ENCODE results near the gene GRHPR.
"Not testable (repeated sequence)": the region's sequence is repeated elsewhere in the genome, so short reads cannot be mapped to it uniquely, and the experiment has no call there.

GRHPR gene

GRCh38 chr9:37424204-37424685 is 1.7 kb downstream of the GRHPR start:
- no peak for DNase-seq

DNA sequence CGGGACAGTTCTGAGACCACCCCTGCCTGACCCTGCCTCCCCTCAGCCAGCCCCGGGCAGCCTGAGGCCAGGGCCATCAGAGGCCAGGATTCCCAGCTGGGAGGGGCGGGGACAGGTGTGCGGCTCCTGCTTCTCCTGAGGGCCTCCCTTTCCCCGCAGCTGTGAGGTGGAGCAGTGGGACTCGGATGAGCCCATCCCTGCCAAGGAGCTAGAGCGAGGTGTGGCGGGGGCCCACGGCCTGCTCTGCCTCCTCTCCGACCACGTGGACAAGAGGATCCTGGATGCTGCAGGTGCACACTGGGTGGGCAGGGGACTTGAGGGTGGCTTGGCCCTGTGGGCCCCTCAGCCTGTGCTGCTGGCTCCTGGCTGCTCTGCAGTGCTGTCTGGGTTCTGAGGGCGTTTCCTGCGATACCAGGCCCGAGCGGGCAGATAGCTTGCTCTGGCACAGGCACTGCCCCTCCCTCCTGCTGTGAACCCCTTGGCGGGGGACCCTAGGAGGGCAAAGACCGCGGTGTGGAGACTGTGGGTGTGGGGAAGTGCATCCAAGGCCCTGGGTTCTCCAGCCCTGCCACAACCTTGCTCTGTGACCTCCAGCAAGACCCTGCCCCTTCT is 2.3 kb downstream of the GRHPR start:
- DNase-seq: no peak

- no peak for DNase-seq
Observed at GRCh38 chr9:37425298-37425752, 2.8 kb downstream of the GRHPR start.

- not testable (repeated sequence) for DNase-seq
Observed at GRCh38 chr9:37426431-37426830, 3.9 kb downstream of the GRHPR start.

GRCh38 chr9:37426846-37427245 is 4.3 kb downstream of the GRHPR start:
- DNase-seq: no peak

GRCh38 chr9:37428345-37428744 is 5.8 kb downstream of the GRHPR start:
- DNase-seq: no peak

DNA sequence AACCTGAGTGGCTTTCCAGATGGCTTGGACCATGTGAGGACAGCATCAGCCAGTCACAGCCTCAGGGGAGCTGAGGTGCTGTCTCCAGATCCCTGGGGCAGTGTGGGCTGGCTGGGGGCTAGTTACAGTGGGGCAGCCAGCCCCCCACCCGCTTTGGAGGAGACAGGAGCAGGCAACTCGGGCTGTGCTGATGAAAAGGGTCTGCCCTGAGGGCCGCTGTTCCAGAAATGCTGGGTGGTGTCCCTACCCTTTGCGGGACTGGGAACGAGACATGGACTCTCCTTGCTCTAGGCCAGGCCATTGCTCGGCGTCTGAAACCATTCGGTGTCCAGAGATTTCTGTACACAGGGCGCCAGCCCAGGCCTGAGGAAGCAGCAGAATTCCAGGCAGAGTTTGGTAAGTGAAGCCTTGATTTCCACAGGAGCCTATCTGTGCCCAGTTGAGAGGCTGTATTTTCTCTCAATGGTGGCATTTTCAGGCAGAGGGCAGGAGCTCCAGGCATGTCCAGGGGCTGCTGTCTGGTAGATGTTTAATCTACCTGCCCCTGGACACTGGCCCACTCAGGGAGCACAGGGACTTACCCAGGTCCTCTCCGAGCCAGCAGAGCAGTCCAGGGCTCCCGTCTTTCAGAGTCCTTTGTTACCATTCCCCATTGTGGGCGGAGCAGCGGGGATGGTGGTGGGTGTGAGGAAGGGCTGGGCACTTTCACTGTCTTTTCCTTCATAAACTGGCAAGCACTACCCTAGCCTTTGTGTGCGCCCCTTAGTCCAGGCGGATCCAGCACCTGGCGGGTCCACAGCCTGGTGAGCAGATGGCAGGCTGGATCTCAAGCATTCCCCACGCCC is 7.2 kb downstream of the GRHPR start:
- DNase-seq: no peak

DNA sequence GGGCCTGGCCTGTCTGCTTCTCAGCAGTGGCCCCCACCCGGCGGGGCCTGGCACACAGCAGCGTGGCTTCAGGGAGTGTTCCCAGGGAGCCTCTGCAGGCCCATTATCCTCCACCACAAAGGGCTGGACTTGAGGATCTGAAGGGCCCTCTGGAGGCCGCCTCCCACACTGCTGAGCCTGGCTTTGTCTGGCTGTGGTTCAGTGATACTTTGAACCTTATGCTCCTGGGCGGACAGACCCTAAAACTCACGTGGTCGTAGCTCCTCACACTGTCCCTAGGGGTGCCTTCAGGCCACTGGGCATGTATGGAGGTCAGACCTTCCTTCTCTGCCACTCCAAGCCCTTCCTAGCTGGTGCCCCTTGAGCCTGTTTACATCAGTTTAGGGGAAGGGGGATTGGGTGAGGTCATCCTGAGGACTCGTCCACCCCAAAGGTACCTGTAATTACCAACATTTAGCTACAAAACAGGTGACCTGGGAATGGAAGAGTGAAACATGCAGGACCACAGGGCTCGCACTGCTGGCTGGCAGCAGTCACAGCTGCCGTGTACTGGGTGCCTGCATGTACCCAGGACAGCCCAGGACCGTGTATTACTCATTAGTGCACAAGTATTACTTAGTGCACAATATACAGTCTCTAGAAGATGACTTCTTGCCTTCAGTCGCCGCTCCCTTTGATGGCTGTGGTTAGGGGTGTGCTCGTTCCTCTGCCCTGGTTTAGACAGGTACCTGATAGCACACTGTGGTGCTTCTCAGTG is 8.5 kb downstream of the GRHPR start:
- DNase-seq: no peak

DNA sequence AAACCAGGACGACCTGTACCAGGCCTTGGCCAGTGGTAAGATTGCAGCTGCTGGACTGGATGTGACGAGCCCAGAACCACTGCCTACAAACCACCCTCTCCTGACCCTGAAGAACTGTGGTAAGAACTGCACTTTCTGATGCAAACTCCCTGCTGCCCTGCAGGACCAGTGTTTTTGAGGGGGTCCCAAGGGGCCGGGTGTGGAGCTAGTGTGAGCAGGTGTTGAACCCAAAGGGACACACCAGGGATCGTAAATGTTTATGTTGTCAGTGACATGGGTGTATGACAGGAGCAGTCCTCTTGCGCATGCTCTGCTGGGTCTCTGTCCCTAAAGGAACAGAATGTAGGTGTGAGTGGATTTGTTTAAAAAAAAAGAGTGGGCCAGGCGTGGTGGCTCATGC is 9.5 kb downstream of the GRHPR start:
- DNase-seq: no peak

DNA sequence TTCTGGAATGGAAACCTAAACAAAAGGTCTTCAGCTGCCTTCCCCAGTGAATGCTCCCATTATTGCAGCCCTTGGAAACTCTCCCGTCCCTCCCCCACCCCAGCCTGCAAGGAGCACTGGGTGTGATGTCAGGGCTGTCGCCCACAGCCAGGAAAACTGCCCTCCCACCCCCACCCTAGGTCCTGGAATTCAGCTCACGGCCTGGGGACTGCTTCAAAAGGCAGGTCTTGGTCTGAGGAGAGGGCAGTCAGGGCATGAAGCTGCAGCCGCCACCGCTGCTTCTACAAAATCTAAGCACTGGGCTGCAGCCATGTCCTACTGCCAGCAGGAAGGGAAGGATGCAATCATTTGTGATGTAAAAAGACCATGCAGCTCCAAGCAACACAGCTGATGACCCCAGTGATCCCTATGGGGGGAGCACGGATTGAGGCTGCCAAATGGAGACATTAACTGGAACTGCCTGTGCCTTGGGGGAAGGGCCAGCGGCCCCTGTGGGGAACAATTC is 11.4 kb downstream of the GRHPR start:
- no peak for DNase-seq

DNA sequence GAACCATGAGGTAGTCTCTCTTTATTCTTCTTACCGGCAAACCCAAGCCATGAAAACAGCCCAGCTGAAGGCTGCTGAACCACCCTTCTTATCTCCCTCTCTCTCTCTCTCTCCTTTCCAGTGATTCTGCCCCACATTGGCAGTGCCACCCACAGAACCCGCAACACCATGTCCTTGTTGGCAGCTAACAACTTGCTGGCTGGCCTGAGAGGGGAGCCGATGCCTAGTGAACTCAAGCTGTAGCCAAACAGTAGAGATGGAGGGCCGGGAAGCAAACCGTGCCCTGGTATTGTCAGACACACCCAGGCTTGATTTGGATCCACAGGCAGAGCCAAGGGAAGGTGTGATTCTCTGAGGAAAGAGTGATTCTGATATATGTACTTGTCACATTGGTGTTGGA is 14.0 kb downstream of the GRHPR start:
- no peak for DNase-seq

DNA sequence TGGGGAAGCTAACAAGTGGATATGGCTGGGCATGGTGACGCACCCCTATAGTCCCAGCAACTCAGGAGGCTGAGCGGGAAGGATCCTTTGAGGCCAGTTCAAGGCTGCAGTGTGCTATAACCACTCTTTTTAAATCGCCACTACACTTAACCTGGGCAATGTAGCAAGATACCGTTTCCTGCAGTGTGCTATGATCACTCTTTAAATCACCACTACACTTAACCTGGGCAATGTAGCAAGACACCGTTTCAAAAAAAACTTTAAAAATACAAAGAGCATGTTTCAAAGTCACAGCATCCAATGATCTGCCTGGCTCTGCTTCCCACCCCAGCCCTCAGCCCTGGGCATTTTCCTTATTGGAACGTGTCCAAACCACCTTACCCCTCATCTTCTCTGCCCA is 14.5 kb downstream of the GRHPR start:
- DNase-seq: no peak

GRCh38 chr9:37437621-37438020 is 15.1 kb downstream of the GRHPR start:
- no peak for DNase-seq

DNA sequence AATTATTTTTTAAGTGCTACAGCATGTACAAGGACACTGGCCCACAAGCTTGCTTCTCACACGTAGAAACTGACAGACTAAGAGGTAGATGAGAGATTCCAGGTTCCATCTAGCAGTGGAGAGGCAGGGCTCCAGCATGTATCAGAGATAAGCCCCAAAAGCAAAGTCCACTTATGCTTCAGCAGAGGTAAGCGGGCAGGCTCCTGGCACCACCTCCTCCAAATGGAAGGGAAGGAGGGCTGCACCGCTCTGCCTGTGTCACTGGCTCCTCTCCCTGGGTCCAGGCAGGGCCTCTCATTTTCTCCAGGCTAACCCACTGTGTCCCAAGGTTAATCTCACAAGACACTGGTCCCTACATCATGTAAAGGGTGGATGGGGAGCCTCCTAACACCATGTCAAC is 15.9 kb downstream of the GRHPR start:
- DNase-seq: no peak

DNA sequence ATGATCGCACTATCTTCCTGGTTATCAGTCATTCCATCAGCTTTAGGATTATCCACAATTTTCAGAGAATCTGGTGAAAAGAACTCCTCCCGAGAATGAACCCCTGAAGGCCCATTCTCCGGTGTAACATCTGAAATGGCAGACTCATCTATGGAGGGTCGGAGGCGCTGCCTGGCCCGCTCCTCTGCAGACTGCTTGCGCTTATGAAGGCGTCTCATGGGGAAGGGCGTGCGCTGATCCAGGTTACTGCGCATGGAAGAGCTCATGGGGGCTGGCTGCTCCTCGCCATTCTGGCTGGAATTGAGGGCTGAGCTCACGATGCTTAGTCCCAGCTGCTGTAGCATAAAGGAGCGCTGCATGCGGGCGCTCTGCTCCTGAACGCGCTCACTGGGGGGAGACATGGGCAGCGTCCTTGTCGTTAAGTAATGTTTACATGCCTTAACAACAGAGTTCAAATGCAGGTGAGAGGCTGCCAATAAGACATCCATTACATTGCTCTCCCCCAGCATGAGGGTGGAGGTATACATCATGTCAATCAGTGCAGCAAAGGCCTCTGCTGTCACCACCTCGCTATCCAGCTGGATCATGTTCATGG is 19.4 kb downstream of the GRHPR start:
- DNase-seq: no peak

GRCh38 chr9:37442556-37442955 is 20.1 kb downstream of the GRHPR start:
- no peak for DNase-seq

DNA sequence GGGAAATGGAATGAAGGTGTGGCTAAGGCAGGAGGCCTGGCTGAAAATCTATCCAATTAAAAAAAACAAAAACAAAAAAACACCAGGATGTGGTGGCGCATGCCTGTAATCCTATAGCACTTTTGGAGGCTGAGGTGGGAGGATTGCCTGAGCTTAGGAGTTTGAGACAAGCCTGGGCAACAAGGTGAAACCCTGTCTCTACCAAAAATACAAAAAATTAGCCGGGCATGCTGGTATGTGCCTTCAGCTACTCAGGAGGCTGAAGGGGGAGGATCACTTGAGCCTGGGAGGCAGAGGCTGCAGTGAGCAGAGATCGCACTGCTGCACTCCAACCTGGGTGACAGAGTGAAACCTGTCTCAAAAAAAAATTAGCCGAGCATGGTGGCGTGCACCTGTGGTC is 21.1 kb downstream of the GRHPR start:
- DNase-seq: no peak

GRCh38 chr9:37444890-37445289 is 22.4 kb downstream of the GRHPR start:
- no peak for DNase-seq

GRCh38 chr9:37445832-37446231 is 23.3 kb downstream of the GRHPR start:
- no peak for DNase-seq

- no peak for DNase-seq
Observed at GRCh38 chr9:37446401-37446800, 23.9 kb downstream of the GRHPR start.

DNA sequence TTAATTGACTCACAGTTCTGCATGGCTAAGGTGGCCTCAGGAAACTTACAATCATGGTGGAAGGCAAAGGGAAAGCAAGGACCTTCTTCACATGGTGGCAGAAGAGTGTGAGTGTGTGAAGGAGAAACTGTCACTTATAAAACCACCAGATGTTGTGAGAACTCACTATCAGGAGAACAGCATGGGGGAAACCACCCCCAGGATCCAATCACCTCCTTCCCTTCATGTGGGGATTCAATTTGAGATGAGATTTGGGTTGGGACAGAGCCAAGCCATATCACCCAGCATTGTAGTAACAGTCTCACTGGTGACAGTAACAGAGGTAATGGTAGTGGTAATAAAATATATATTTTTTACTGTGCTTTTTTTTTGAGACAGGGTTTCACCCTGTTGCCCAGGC is 24.6 kb downstream of the GRHPR start:
- no peak for DNase-seq

DNA sequence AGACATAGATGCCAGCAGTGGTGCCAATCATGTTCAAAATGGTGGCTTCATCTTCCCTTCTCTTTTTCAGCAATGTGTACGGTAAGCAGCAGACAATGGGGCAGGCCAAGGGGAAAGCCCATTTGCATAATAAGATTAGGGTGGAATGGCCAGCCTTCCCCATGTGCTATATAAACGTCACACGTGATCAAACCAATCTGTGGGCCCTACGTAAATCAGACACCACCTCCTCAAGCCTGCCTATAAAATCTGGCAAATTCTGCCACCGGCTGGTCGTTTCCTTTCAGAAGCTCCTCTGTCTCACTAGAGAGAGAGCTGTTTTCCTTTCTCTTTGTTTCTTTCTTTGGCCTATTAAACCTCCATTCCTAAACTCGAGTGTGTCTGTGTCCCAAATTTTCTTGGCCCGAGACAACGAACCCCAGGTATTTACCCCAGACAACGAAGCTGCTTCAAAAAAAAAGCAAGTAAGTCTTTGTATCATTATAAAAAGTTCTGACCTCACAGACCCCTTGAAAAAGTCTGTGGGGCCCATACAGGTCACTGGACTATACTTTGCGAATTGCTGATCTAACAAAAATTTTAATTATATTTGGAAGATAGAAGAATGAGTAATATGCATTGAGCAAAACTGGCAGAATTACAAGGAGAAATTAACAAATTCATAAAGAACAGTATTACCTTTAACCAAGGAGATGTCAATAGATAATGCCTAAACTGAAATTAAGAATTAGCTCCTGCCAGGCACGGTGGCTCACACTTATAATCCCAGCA is 27.6 kb downstream of the GRHPR start:
- no peak for DNase-seq

Data from NCI-H2171 treated with DMSO at 0.1 percent for 48 hours (cell line).